Upper lobe of left lung (tissue), 4 donors: ENCODE measurements around the gene TAS2R1.

Source experiments
- EP300 ChIP-seq, 4 donors: sonication (generic); formaldehyde crosslinking; IDR thresholded peaks; one replicate each; pipeline ENCODE4 v1.5.1; 2017; ENCODE audit warnings: antibody characterized with exemption in 4 of 4, control low read depth in 2 of 4
- POLR2A ChIP-seq, 4 donors: fragments of 450-650 bp; IDR thresholded peaks; one replicate each; pipeline ENCODE4 v1.5.1; 2016 to 2017; ENCODE audit warnings: antibody characterized with exemption in 4 of 4, mild to moderate bottlenecking in 2 of 4
- POLR2AphosphoS5 ChIP-seq, 2 donors: sonication (generic); formaldehyde crosslinking; IDR thresholded peaks; one replicate each; pipeline ENCODE4 v1.5.1; 2017; ENCODE audit warnings: antibody characterized with exemption in 2 of 2
- TF ChIP-seq, protein P1 (sequence below), 6 experiments: fragments of 450-650 bp in 4 of 6; fragments of 200-600 bp in 2 of 6; sonication (generic) in 2 of 6; IDR thresholded peaks; one replicate each; pipeline ENCODE4 v1.5.1; 2016 to 2019; ENCODE audit warnings: antibody characterized with exemption in 6 of 6

- TF ChIP-seq EP300 (IDR thresholded peaks at IDR 0.05) (no peak), POLR2A (IDR thresholded peaks at IDR 0.05) (no peak), POLR2AphosphoS5 (IDR thresholded peaks at IDR 0.05) (no peak)
- TF ChIP-seq, protein P1, sequence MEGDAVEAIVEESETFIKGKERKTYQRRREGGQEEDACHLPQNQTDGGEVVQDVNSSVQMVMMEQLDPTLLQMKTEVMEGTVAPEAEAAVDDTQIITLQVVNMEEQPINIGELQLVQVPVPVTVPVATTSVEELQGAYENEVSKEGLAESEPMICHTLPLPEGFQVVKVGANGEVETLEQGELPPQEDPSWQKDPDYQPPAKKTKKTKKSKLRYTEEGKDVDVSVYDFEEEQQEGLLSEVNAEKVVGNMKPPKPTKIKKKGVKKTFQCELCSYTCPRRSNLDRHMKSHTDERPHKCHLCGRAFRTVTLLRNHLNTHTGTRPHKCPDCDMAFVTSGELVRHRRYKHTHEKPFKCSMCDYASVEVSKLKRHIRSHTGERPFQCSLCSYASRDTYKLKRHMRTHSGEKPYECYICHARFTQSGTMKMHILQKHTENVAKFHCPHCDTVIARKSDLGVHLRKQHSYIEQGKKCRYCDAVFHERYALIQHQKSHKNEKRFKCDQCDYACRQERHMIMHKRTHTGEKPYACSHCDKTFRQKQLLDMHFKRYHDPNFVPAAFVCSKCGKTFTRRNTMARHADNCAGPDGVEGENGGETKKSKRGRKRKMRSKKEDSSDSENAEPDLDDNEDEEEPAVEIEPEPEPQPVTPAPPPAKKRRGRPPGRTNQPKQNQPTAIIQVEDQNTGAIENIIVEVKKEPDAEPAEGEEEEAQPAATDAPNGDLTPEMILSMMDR (IDR thresholded peaks at IDR 0.05), result no peak
Observed at GRCh38 chr5:9623661-9624060, 6.5 kb downstream of the TAS2R1 start.
